Activated naive CD8-positive, alpha-beta T cell treated with anti-CD3 and anti-CD28 coated beads for 36 hours (primary cell): Measurements from ENCODE around the gene F8A2. TPM values are rescaled to one million over a fixed set of nuclear protein-coding genes. Genes with fewer than 3 reads are reported as not detected.

Source experiments
- total RNA-seq, 2 experiments: library from RNA; stranded (reverse); gene quantifications; one replicate each; pipeline ENCODE4 v1.2.3, GENCODE V29; 2021

F8A2 gene
- total RNA-seq, 2 experiments from 2014 or later: not detected

Other genes starting within 250 kb of the F8A2 start
- 10 to 100 TPM; 82.9 to 86.8 TPM for gene VBP1, start 165.6 kb upstream of the F8A2 start, total RNA-seq
- 10 to 100 TPM; 13.1 to 13.2 TPM for gene RAB39B, start 117.6 kb upstream of the F8A2 start, total RNA-seq
- under 1 TPM; 0.18 to 0.49 TPM for gene CLIC2, start 47.5 kb upstream of the F8A2 start, total RNA-seq
- 1 to 10 TPM; 8.2 to 8.8 TPM for gene F8A3, start 76.5 kb downstream of the F8A2 start, total RNA-seq
- under 1 TPM; 0.16 to 0.19 TPM for gene SPRY3, start 230.5 kb downstream of the F8A2 start, total RNA-seq
- gene TMLHE, start 230.9 kb downstream of the F8A2 start, total RNA-seq: 1 to 10 TPM; 8.3 to 9.1 TPM